IMR-90 (cell line): ENCODE results near the gene RAB40C. TPM values are rescaled to one million over a fixed set of nuclear protein-coding genes. Genes with fewer than 3 reads are reported as not detected.

Experiments used
- ATAC-seq: fragments of 200-7000 bp; cut with Tn5 transposase; 2 replicates; pipeline ENCODE4 v1.9.1; 2020; ENCODE audit warnings: low read depth, mild to moderate bottlenecking, moderate library complexity
- BruUV-seq: library from RNA; stranded (reverse); fragments of 400-500 nt; replicated peaks from 2 replicates; lab custom pipeline; 2021; lab: Mats Ljungman, UMichigan
- CTCF ChIA-PET: fragments of 300-600 bp; formaldehyde crosslinking; extraction: SDS; loops from one replicate; lab custom pipeline; 2021; ENCODE audit warnings: antibody characterized with exemption; lab: Yijun Ruan, JAX
- POLR2A ChIA-PET: fragments of 300-600 bp; sonication (Branson Sonifier 250); formaldehyde crosslinking; loops from one replicate; lab custom pipeline; 2022; ENCODE audit warnings: antibody characterized with exemption; ENCODE audit not compliant: unreplicated experiment; lab: Charles Lee
- DNase-seq: peaks from one replicate; pipeline ENCODE4 v3.0.0; 2013
- H2AFZ ChIP-seq: replicated peaks from 2 replicates; pipeline ENCODE3; 2013; ENCODE audit warnings: low read length, mild to moderate bottlenecking; ENCODE audit not compliant: poor library complexity
- H2AK5ac ChIP-seq: 2 replicates; pipeline ENCODE4 v1.6.1; 2013; ENCODE audit warnings: low read depth, low read length, inconsistent platforms
- H2AK9ac ChIP-seq: replicated peaks from 2 replicates; pipeline ENCODE3; 2013; ENCODE audit warnings: mild to moderate bottlenecking, low read depth, low read length, moderate library complexity; ENCODE audit not compliant: poor library complexity
- H2BK120ac ChIP-seq: 2 replicates; pipeline ENCODE4 v1.6.1; 2013; ENCODE audit warnings: low read depth, low read length, inconsistent platforms
- H2BK15ac ChIP-seq: 3 replicates; pipeline ENCODE4 v1.6.1; 2013; ENCODE audit warnings: low read depth, low read length, inconsistent platforms
- H2BK20ac ChIP-seq: 2 replicates; pipeline ENCODE4 v1.6.1; 2013; ENCODE audit warnings: low read depth, mild to moderate bottlenecking, inconsistent platforms, low read length, moderate library complexity
- H2BK5ac ChIP-seq: 2 replicates; pipeline ENCODE4 v1.6.1; 2013; ENCODE audit warnings: mild to moderate bottlenecking, low read depth, low read length, inconsistent platforms; ENCODE audit not compliant: poor library complexity, severe bottlenecking
- H3K14ac ChIP-seq: replicated peaks from 2 replicates; pipeline ENCODE4 v1.6.1; 2013; ENCODE audit warnings: low read depth, low read length, inconsistent platforms
- H3K18ac ChIP-seq: 2 replicates; pipeline ENCODE4 v1.6.1; 2013; ENCODE audit warnings: low read depth, low read length, control low read depth
- H3K23ac ChIP-seq: 2 replicates; pipeline ENCODE4 v1.6.1; 2013; ENCODE audit warnings: low read depth, low read length, inconsistent platforms
- H3K27ac ChIP-seq: 2 replicates; pipeline ENCODE4 v1.5.1; 2013; ENCODE audit warnings: mild to moderate bottlenecking, control low read depth, low read length; ENCODE audit not compliant: insufficient read depth
- H3K27me3 ChIP-seq: 2 replicates; pipeline ENCODE4 v1.6.1; 2013; ENCODE audit warnings: low read length; ENCODE audit not compliant: control insufficient read depth, insufficient read depth
- H3K36me3 ChIP-seq: 2 replicates; pipeline ENCODE4 v1.6.1; 2013; ENCODE audit warnings: low read length, mixed read lengths; ENCODE audit not compliant: control insufficient read depth, insufficient read depth
- H3K4ac ChIP-seq: 2 replicates; pipeline ENCODE4 v1.6.1; 2013; ENCODE audit warnings: low read depth, low read length, inconsistent platforms
- H3K4me1 ChIP-seq: 2 replicates; pipeline ENCODE4 v1.6.1; 2013; ENCODE audit warnings: low read length, mixed read lengths; ENCODE audit not compliant: control insufficient read depth, insufficient read depth
- H3K4me2 ChIP-seq: 2 replicates; pipeline ENCODE4 v1.6.1; 2013; ENCODE audit warnings: low read depth, mild to moderate bottlenecking, control low read depth, low read length, moderate library complexity
- H3K4me3 ChIP-seq: 2 replicates; pipeline ENCODE4 v1.5.1; 2013; ENCODE audit warnings: low read depth, mild to moderate bottlenecking, control low read depth, low read length, moderate library complexity; ENCODE audit not compliant: insufficient read depth
- H3K56ac ChIP-seq: 2 replicates; pipeline ENCODE4 v1.6.1; 2013; ENCODE audit warnings: low read length, inconsistent platforms; ENCODE audit not compliant: insufficient read depth; ENCODE audit errors: extremely low read depth
- H3K79me1 ChIP-seq, 2 experiments: 2 replicates each; pipeline ENCODE4 v1.6.1; 2013; ENCODE audit warnings: low read length in 2 of 2, inconsistent platforms in 1 of 2, low read depth in 1 of 2
- H3K9ac ChIP-seq: 2 replicates; pipeline ENCODE4 v1.6.1; 2013; ENCODE audit warnings: low read depth, low read length, control low read depth
- H3K9me1 ChIP-seq: 2 replicates; pipeline ENCODE4 v1.6.1; 2013; ENCODE audit warnings: low read length, inconsistent platforms; ENCODE audit not compliant: insufficient read depth
- H3K9me3 ChIP-seq: 2 replicates; pipeline ENCODE4 v1.6.1; 2013; ENCODE audit warnings: low read length; ENCODE audit not compliant: control insufficient read depth, insufficient read depth
- H4K20me1 ChIP-seq: 2 replicates; pipeline ENCODE4 v1.6.1; 2013; ENCODE audit warnings: low read length, inconsistent platforms; ENCODE audit not compliant: insufficient read depth
- H4K5ac ChIP-seq: 2 replicates; pipeline ENCODE4 v1.6.1; 2013; ENCODE audit warnings: mild to moderate bottlenecking, low read depth, low read length, control low read depth
- H4K8ac ChIP-seq, 2 experiments: 2 replicates each; pipeline ENCODE4 v1.6.1; 2013; ENCODE audit warnings: low read depth in 2 of 2, low read length in 2 of 2, control low read depth in 1 of 2, inconsistent platforms in 1 of 2
- H4K91ac ChIP-seq: 2 replicates; pipeline ENCODE4 v1.6.1; 2013; ENCODE audit warnings: low read depth, low read length, inconsistent platforms; ENCODE audit not compliant: insufficient read depth
- BHLHE40 ChIP-seq: fragments of 150-350 bp; IDR thresholded peaks from 2 replicates; pipeline ENCODE4 v1.6.1; 2016; ENCODE audit warnings: mild to moderate bottlenecking, low read depth, low read length
- CEBPB ChIP-seq: IDR thresholded peaks from 2 replicates; pipeline ENCODE4 v1.6.1; 2012; ENCODE audit warnings: low read depth, low read length, improper control_type of control experiment
- CHD1 ChIP-seq: IDR thresholded peaks from 2 replicates; pipeline ENCODE4 v1.6.1; 2012; ENCODE audit warnings: low read depth, low read length, improper control_type of control experiment
- FOS ChIP-seq: fragments of 150-350 bp; IDR thresholded peaks from 2 replicates; pipeline ENCODE4 v1.6.1; 2016; ENCODE audit warnings: low read depth, low read length
- MAFK ChIP-seq: IDR thresholded peaks from 2 replicates; pipeline ENCODE4 v1.6.1; 2012; ENCODE audit warnings: low read depth, low read length, improper control_type of control experiment
- MAZ ChIP-seq: IDR thresholded peaks from 2 replicates; pipeline ENCODE4 v1.6.1; 2012; ENCODE audit warnings: low read depth, mild to moderate bottlenecking, low read length, improper control_type of control experiment, moderate library complexity, borderline replicate concordance
- MXI1 ChIP-seq: IDR thresholded peaks from 2 replicates; pipeline ENCODE4 v1.6.1; 2012; ENCODE audit warnings: low read depth, mild to moderate bottlenecking, low read length, moderate library complexity, borderline replicate concordance
- NFE2L2 ChIP-seq: fragments of 150-350 bp; IDR thresholded peaks from 2 replicates; pipeline ENCODE4 v1.6.1; 2016; ENCODE audit warnings: low read depth, mild to moderate bottlenecking, low read length
- POLR2A ChIP-seq: IDR thresholded peaks from 2 replicates; pipeline ENCODE4 v1.6.1; 2012; ENCODE audit warnings: mild to moderate bottlenecking, low read depth, low read length
- RAD21 ChIP-seq: IDR thresholded peaks from 2 replicates; pipeline ENCODE4 v1.6.1; 2012; ENCODE audit warnings: low read length, improper control_type of control experiment
- RCOR1 ChIP-seq: IDR thresholded peaks from 2 replicates; pipeline ENCODE4 v1.6.1; 2012; ENCODE audit warnings: mild to moderate bottlenecking, low read length, improper control_type of control experiment; ENCODE audit not compliant: insufficient replicate concordance
- RFX5 ChIP-seq: IDR thresholded peaks from 2 replicates; pipeline ENCODE4 v1.8.0; 2012; ENCODE audit warnings: low read depth, mild to moderate bottlenecking, low read length, moderate library complexity
- SMC3 ChIP-seq: fragments of 150-350 bp; IDR thresholded peaks from 2 replicates; pipeline ENCODE4 v1.6.1; 2016; ENCODE audit warnings: low read depth, mild to moderate bottlenecking, antibody characterized with exemption, low read length, moderate library complexity
- WGBS, 2 experiments: methylation state at CpG; one replicate each; pipeline versions ENCODE4 v1.1.5 to v1.1.7; 2013; ENCODE audit warnings: missing lambda C conversion rate in 2 of 2; ENCODE audit not compliant: insufficient read length in 1 of 2; ENCODE audit errors: extremely low coverage in 2 of 2; 5-methylcytosine and 5-hydroxymethylcytosine counted together
- dilution Hi-C: fragments of 300-500 bp; cut with HindIII; formaldehyde crosslinking; loops from one replicate; pipeline ENCODE4 v1.14.3; 2018; ENCODE audit warnings: low sequenced_read_pairs; ENCODE audit not compliant: unreplicated experiment
- in situ Hi-C: fragments of 300-500 bp; cut with MboI; formaldehyde crosslinking; loops from 3 replicates; pipeline ENCODE4 v1.14.3; 2019; ENCODE audit warnings: low sequenced_read_pairs, inconsistent platforms, mixed read lengths
- intact Hi-C: fragments of 100-400 bp; cut with micrococcal nuclease; formaldehyde crosslinking; loops from 2 replicates; pipeline ENCODE4 v1.10.0; 2022
- polyA plus RNA-seq, 3 experiments: library from polyadenylated mRNA; depleted of rRNA; stranded (reverse); fragments of >200 nt; gene quantifications; 2 replicates each; pipeline ENCODE4 v1.2.3, GENCODE V29; 2012; ENCODE audit warnings: low replicate concordance in 1 of 3
- total RNA-seq: library from RNA; depleted of rRNA; stranded (reverse); fragments of >200 nt; gene quantifications from 2 replicates; pipeline ENCODE4 v1.2.3, GENCODE V29; 2012
- TF ChIP-seq, protein P1 (sequence below): fragments of 150-350 bp; IDR thresholded peaks from 2 replicates; pipeline ENCODE4 v1.6.1; 2017; ENCODE audit warnings: mild to moderate bottlenecking, antibody characterized with exemption, low read length, low read depth
- TF ChIP-seq, protein P2 (sequence below): fragments of 150-350 bp; IDR thresholded peaks from 2 replicates; pipeline ENCODE4 v1.6.1; 2016; ENCODE audit warnings: low read depth, mild to moderate bottlenecking, low read length, moderate library complexity, borderline replicate concordance
- TF ChIP-seq, protein P3 (sequence below): conservative IDR thresholded peaks from 2 replicates; pipeline ENCODE4 v1.5.1; 2012; ENCODE audit warnings: mild to moderate bottlenecking, low read depth, low read length, improper control_type of control experiment

The RAB40C gene
- total and polyA plus RNA-seq, 2 of the 4 experiments (the other 2 are of a cell fraction) = 6.8 to 13.7 TPM

- H3K4me2 ChIP-seq = no peak overlapping the region
- H3K4me1 ChIP-seq = peaks cover 13% of the 10 kb centered on the region
- TF ChIP-seq RCOR1 = no peak
- TF ChIP-seq, protein P1, sequence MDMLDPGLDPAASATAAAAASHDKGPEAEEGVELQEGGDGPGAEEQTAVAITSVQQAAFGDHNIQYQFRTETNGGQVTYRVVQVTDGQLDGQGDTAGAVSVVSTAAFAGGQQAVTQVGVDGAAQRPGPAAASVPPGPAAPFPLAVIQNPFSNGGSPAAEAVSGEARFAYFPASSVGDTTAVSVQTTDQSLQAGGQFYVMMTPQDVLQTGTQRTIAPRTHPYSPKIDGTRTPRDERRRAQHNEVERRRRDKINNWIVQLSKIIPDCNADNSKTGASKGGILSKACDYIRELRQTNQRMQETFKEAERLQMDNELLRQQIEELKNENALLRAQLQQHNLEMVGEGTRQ = no peak
- no peak for TF ChIP-seq NFE2L2
- TF ChIP-seq, protein P2, sequence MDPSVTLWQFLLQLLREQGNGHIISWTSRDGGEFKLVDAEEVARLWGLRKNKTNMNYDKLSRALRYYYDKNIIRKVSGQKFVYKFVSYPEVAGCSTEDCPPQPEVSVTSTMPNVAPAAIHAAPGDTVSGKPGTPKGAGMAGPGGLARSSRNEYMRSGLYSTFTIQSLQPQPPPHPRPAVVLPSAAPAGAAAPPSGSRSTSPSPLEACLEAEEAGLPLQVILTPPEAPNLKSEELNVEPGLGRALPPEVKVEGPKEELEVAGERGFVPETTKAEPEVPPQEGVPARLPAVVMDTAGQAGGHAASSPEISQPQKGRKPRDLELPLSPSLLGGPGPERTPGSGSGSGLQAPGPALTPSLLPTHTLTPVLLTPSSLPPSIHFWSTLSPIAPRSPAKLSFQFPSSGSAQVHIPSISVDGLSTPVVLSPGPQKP = no peak
- TF ChIP-seq, protein P3, sequence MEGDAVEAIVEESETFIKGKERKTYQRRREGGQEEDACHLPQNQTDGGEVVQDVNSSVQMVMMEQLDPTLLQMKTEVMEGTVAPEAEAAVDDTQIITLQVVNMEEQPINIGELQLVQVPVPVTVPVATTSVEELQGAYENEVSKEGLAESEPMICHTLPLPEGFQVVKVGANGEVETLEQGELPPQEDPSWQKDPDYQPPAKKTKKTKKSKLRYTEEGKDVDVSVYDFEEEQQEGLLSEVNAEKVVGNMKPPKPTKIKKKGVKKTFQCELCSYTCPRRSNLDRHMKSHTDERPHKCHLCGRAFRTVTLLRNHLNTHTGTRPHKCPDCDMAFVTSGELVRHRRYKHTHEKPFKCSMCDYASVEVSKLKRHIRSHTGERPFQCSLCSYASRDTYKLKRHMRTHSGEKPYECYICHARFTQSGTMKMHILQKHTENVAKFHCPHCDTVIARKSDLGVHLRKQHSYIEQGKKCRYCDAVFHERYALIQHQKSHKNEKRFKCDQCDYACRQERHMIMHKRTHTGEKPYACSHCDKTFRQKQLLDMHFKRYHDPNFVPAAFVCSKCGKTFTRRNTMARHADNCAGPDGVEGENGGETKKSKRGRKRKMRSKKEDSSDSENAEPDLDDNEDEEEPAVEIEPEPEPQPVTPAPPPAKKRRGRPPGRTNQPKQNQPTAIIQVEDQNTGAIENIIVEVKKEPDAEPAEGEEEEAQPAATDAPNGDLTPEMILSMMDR = no peak
- TF ChIP-seq CEBPB = no peak
- no peak for TF ChIP-seq MXI1
- TF ChIP-seq CHD1 = no peak
- TF ChIP-seq MAZ = no peak
- no peak for TF ChIP-seq SMC3
- no peak for TF ChIP-seq BHLHE40
- TF ChIP-seq FOS = no peak
- TF ChIP-seq RFX5 = no peak
- no peak for TF ChIP-seq RAD21
- no peak for TF ChIP-seq POLR2A
- no peak for TF ChIP-seq MAFK
- peaks cover 32 to 82% of the 10 kb centered on the region in 2 experiments; a peak in 3 of 4 replicates for H3K79me1 ChIP-seq
- peaks cover 14% of the 10 kb centered on the region; the same call in 1 of the 2 replicates for H3K9me1 ChIP-seq
- no peak overlapping the region for H2AFZ ChIP-seq
- intact Hi-C loops (no loop called here), in situ Hi-C loops (no loop called here), dilution Hi-C loops (no loop called here)
- H2BK120ac ChIP-seq = no peak overlapping the region
- H3K27ac ChIP-seq = no peak overlapping the region
- H2BK15ac ChIP-seq = no peak overlapping the region
- POLR2A ChIA-PET = no interaction called here
- ATAC-seq (no peak), DNase-seq (no peak)
- no peak overlapping the region for H2BK20ac ChIP-seq
- no peak overlapping the region for H4K91ac ChIP-seq
- no peak overlapping the region for H3K9ac ChIP-seq
- H2AK9ac ChIP-seq = peak overlapping the region; percentile 24
- H4K5ac ChIP-seq = no peak overlapping the region
- BruUV-seq = no TSS peak
- CTCF ChIA-PET = interaction anchor here (0.7 kb wide), 1 partner anchor 50 kb away, joined by 3 read pairs; the partner anchor contains the start of gene MCRIP2
- WGBS, 2 experiments = 93% methylated on average over 4 of the region's 15 CpGs; no CpG with 5 or more reads in 1 of the 2 experiments
- H3K56ac ChIP-seq = no peak overlapping the region
- no peak overlapping the region for H3K4ac ChIP-seq
- no peak overlapping the region for H2BK5ac ChIP-seq
- H3K4me3 ChIP-seq = no peak overlapping the region
- no peak overlapping the region for H2AK5ac ChIP-seq
- H4K20me1 ChIP-seq = peaks cover 59% of the 10 kb centered on the region
- no peak overlapping the region for H4K8ac ChIP-seq
- peaks cover 5% of the 10 kb centered on the region; the same call in 1 of the 2 replicates for H3K36me3 ChIP-seq
- H3K9me3 ChIP-seq = no peaks in the 10 kb centered on the region
- no peak overlapping the region for H3K18ac ChIP-seq
- no peak overlapping the region for H3K23ac ChIP-seq
- H3K14ac ChIP-seq = no peak overlapping the region
- no peaks in the 10 kb centered on the region for H3K27me3 ChIP-seq
Observed at GRCh38 chr16:591892-592517, 2.1 kb downstream of the RAB40C start.
